ENCODE measurements around the gene LHFPL5. TPM values are rescaled to one million over a fixed set of nuclear protein-coding genes. Genes with fewer than 3 reads are reported as not detected.

LHFPL5 gene
- total and polyA plus RNA-seq, 2 experiments from 2014 or later, result not detected

DNA sequence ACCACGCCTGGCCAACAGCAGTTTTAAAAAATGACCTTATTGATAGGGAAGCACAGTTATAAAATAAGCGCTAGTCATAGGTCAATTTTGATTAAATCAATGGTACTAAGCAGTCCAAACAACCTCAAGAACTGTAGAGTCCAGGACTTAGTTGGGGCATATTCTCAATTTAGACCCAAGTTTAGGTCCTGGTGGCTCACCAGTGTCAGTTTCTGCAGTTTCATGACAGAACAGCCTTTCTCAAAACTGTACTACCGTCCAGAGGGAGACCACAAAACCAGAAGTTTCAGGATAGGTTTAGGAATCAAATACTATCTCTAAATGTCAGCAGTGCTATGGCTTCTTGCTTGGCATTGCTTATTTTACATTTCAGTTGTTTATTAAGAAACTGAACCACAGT, 39.1 kb downstream of the LHFPL5 start (continued):
- TF ChIP-seq, protein P1, sequence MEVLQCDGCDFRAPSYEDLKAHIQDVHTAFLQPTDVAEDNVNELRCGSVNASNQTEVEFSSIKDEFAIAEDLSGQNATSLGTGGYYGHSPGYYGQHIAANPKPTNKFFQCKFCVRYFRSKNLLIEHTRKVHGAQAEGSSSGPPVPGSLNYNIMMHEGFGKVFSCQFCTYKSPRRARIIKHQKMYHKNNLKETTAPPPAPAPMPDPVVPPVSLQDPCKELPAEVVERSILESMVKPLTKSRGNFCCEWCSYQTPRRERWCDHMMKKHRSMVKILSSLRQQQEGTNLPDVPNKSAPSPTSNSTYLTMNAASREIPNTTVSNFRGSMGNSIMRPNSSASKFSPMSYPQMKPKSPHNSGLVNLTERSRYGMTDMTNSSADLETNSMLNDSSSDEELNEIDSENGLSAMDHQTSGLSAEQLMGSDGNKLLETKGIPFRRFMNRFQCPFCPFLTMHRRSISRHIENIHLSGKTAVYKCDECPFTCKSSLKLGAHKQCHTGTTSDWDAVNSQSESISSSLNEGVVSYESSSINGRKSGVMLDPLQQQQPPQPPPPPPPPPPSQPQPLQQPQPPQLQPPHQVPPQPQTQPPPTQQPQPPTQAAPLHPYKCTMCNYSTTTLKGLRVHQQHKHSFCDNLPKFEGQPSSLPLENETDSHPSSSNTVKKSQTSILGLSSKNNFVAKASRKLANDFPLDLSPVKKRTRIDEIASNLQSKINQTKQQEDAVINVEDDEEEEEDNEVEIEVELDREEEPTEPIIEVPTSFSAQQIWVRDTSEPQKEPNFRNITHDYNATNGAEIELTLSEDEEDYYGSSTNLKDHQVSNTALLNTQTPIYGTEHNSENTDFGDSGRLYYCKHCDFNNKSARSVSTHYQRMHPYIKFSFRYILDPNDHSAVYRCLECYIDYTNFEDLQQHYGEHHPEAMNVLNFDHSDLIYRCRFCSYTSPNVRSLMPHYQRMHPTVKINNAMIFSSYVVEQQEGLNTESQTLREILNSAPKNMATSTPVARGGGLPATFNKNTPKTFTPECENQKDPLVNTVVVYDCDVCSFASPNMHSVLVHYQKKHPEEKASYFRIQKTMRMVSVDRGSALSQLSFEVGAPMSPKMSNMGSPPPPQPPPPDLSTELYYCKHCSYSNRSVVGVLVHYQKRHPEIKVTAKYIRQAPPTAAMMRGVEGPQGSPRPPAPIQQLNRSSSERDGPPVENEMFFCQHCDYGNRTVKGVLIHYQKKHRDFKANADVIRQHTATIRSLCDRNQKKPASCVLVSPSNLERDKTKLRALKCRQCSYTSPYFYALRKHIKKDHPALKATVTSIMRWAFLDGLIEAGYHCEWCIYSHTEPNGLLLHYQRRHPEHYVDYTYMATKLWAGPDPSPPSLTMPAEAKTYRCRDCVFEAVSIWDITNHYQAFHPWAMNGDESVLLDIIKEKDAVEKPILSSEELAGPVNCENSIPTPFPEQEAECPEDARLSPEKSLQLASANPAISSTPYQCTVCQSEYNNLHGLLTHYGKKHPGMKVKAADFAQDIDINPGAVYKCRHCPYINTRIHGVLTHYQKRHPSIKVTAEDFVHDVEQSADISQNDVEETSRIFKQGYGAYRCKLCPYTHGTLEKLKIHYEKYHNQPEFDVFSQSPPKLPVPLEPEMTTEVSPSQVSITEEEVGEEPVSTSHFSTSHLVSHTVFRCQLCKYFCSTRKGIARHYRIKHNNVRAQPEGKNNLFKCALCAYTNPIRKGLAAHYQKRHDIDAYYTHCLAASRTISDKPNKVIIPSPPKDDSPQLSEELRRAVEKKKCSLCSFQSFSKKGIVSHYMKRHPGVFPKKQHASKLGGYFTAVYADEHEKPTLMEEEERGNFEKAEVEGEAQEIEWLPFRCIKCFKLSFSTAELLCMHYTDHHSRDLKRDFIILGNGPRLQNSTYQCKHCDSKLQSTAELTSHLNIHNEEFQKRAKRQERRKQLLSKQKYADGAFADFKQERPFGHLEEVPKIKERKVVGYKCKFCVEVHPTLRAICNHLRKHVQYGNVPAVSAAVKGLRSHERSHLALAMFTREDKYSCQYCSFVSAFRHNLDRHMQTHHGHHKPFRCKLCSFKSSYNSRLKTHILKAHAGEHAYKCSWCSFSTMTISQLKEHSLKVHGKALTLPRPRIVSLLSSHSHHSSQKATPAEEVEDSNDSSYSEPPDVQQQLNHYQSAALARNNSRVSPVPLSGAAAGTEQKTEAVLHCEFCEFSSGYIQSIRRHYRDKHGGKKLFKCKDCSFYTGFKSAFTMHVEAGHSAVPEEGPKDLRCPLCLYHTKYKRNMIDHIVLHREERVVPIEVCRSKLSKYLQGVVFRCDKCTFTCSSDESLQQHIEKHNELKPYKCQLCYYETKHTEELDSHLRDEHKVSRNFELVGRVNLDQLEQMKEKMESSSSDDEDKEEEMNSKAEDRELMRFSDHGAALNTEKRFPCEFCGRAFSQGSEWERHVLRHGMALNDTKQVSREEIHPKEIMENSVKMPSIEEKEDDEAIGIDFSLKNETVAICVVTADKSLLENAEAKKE (CRISPR knock-in tag; IDR thresholded peaks at IDR 0.05), result no peak
- no peak for TF ChIP-seq EZH2phosphoT487 (IDR thresholded peaks at IDR 0.05; ENCODE audit: unreplicated experiment)
- no peak for TF ChIP-seq NANOG (IDR thresholded peaks at IDR 0.05; ENCODE audit: borderline replicate concordance)
- TF ChIP-seq CREB1 (CRISPR knock-in tag; IDR thresholded peaks at IDR 0.05; ENCODE audit: low read depth), result no peak
- TF ChIP-seq POLR2AphosphoS5 (IDR thresholded peaks at IDR 0.05; ENCODE audit: low read depth), result no peak
- no peak for TF ChIP-seq ZNF331 (CRISPR knock-in tag; IDR thresholded peaks at IDR 0.05; ENCODE audit: low read depth)
- no peak for TF ChIP-seq JUNB (IDR thresholded peaks at IDR 0.05; ENCODE audit: unreplicated experiment)
- TF ChIP-seq ETS1 (IDR thresholded peaks at IDR 0.05), result no peak
- TF ChIP-seq ZNF114 (CRISPR knock-in tag; IDR thresholded peaks at IDR 0.05), result no peak

DNA sequence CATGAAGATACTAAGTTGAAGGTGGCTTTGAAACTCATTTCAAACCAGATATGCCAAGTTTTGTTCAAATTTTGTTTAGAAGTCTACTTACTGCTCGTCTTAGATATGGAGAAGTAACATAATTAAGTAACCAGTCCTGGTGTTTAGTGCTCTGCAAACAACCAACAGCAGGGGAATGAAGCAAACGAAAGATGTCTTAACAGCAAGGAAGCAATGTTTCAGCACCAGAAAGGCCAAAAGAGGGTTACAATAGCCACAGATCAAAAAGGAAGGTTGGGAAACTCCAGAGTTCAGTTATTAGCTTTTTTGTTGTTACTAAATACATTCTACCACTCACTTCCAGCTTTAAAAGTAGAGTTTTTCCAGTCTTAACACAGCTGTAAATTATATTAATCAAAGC, 45.1 kb downstream of the LHFPL5 start:
- H3K27me3 ChIP-seq (ENCODE audit: insufficient read depth), result no peaks in the 10 kb centered on the region
- H3K27ac Mint-ChIP-seq, result no peak overlapping the region
- TF ChIP-seq EZH2 (IDR thresholded peaks at IDR 0.05; ENCODE audit: low read depth, unreplicated experiment) (no peak), CREB1 (CRISPR knock-in tag; IDR thresholded peaks at IDR 0.05; ENCODE audit: low read depth) (no peak), ZNF331 (CRISPR knock-in tag; IDR thresholded peaks at IDR 0.05; ENCODE audit: low read depth) (no peak), STAT1 (IDR thresholded peaks at IDR 0.05; ENCODE audit: unreplicated experiment) (no peak), EZH2phosphoT487 (IDR thresholded peaks at IDR 0.05; ENCODE audit: unreplicated experiment) (no peak), ZNF114 (CRISPR knock-in tag; IDR thresholded peaks at IDR 0.05) (no peak), NANOG (IDR thresholded peaks at IDR 0.05; ENCODE audit: borderline replicate concordance) (no peak), ETS1 (IDR thresholded peaks at IDR 0.05) (no peak), JUNB (IDR thresholded peaks at IDR 0.05; ENCODE audit: unreplicated experiment) (no peak)

More for the DNA sequence above, 45.1 kb downstream of the LHFPL5 start:
- H3K4me3 Mint-ChIP-seq, result no peak overlapping the region
- Histone ChIP-seq H3F3A (replicated peaks; ENCODE audit: low read depth) (no peaks in the 10 kb centered on the region), H3K79me2 (replicated peaks; ENCODE audit: insufficient read depth) (peaks cover 12% of the 10 kb centered on the region; the same call in 1 of the 2 replicates), H3K27ac (ENCODE audit: low read depth) (no peak overlapping the region), H3K9me2 (ENCODE audit: insufficient read depth) (no peaks in the 10 kb centered on the region; the same call in 1 of the 2 replicates), H2AFZ (no peak overlapping the region), H4K20me1 (replicated peaks; ENCODE audit: insufficient read depth) (0 out of 2 replicates have a peak, but pooled peaks cover 8% of the 10 kb centered on the region), H3K36me3 (ENCODE audit: insufficient read depth) (peaks cover 46% of the 10 kb centered on the region), H3K4me2 (no peak overlapping the region), H3K4me1 (ENCODE audit: insufficient read depth) (no peaks in the 10 kb centered on the region), H3K4me3 (no peak overlapping the region)
- H3K4me1 Mint-ChIP-seq, result no peaks in the 10 kb centered on the region
- DNase-seq (ENCODE audit: low spot score), result no peak
- peaks cover 93% of the 10 kb centered on the region for H3K36me3 Mint-ChIP-seq (ENCODE audit: low read depth)
- no peaks in the 10 kb centered on the region; the same call in 2 of the 3 replicates for H3K9me3 Mint-ChIP-seq
- ATAC-seq, result no peak
- peaks cover 2% of the 10 kb centered on the region for H3K27me3 Mint-ChIP-seq (ENCODE audit: insufficient read depth, low read depth, poor library complexity)
